Liver (tissue), 9 donors: Measurements from ENCODE around the gene CEP250. TPM values are rescaled to one million over a fixed set of nuclear protein-coding genes. Genes with fewer than 3 reads are reported as not detected.

Experiments used
- DNase-seq: peaks from one replicate; pipeline ENCODE4 v3.0.0-alpha.2; 2017; ENCODE audit warnings: low spot score
- H3K27ac ChIP-seq, 2 donors: one replicate each; pipeline ENCODE4 v1.7.0; 2013; ENCODE audit warnings: inconsistent platforms in 2 of 2, low read length in 2 of 2, control low read depth in 1 of 2, low read depth in 1 of 2, mild to moderate bottlenecking in 1 of 2
- H3K27me3 ChIP-seq, 4 donors: one replicate each; pipeline versions ENCODE4 v1.6.1 to v1.7.0; 2013; ENCODE audit warnings: low read length in 3 of 4, inconsistent platforms in 1 of 4, mild to moderate bottlenecking in 1 of 4, moderate library complexity in 1 of 4; ENCODE audit not compliant: control insufficient read depth in 4 of 4, insufficient read depth in 4 of 4
- H3K36me3 ChIP-seq, 4 donors: one replicate each; pipeline versions ENCODE4 v1.6.1 to v1.7.0; 2013; ENCODE audit warnings: low read length in 3 of 4, mild to moderate bottlenecking in 3 of 4, low read depth in 1 of 4, moderate library complexity in 1 of 4; ENCODE audit not compliant: control insufficient read depth in 4 of 4, insufficient read depth in 3 of 4
- H3K4me1 ChIP-seq, 4 donors: one replicate each; pipeline versions ENCODE4 v1.6.1 to v1.7.0; 2013; ENCODE audit warnings: low read length in 3 of 4, mild to moderate bottlenecking in 3 of 4, moderate library complexity in 1 of 4; ENCODE audit not compliant: control insufficient read depth in 4 of 4, insufficient read depth in 4 of 4
- H3K4me3 ChIP-seq, 3 donors: one replicate each; pipeline versions ENCODE4 v1.6.1 to v1.7.0; 2013; ENCODE audit warnings: low read length in 3 of 3, control low read depth in 1 of 3, low read depth in 1 of 3, mild to moderate bottlenecking in 1 of 3
- H3K9ac ChIP-seq, 2 donors: one replicate each; pipeline ENCODE4 v1.7.0; 2013; ENCODE audit warnings: low read length in 2 of 2, mild to moderate bottlenecking in 2 of 2, moderate library complexity in 2 of 2, control low read depth in 1 of 2, low read depth in 1 of 2
- H3K9me3 ChIP-seq, 4 donors: one replicate each; pipeline versions ENCODE4 v1.6.1 to v1.7.0; 2013; ENCODE audit warnings: low read length in 3 of 4; ENCODE audit not compliant: control insufficient read depth in 4 of 4
- EGR1 ChIP-seq, 2 donors: IDR thresholded peaks; 2 replicates each; pipeline ENCODE4 v1.6.1; 2016 to 2018; ENCODE audit warnings: antibody characterized with exemption in 2 of 2, low read depth in 2 of 2
- GABPA ChIP-seq, 2 donors: IDR thresholded peaks in 1 of 2; conservative IDR thresholded peaks in 1 of 2; 2 replicates each; pipeline ENCODE4 v1.6.1; 2016; ENCODE audit warnings: antibody characterized with exemption in 2 of 2, mild to moderate bottlenecking in 1 of 2, moderate library complexity in 1 of 2
- HNF4A ChIP-seq, 2 donors: conservative IDR thresholded peaks; 2 replicates each; pipeline ENCODE4 v1.6.1; 2016; ENCODE audit warnings: antibody characterized with exemption in 2 of 2, mild to moderate bottlenecking in 2 of 2
- HNF4G ChIP-seq: IDR thresholded peaks from 2 replicates; pipeline ENCODE4 v1.6.1; 2016; ENCODE audit warnings: antibody characterized with exemption
- JUND ChIP-seq, 2 donors: IDR thresholded peaks; 2 replicates each; pipeline ENCODE4 v1.6.1; 2016; ENCODE audit warnings: antibody characterized with exemption in 2 of 2
- RAD21 ChIP-seq, 2 donors: IDR thresholded peaks; 2 replicates each; pipeline ENCODE4 v1.6.1; 2016; ENCODE audit warnings: antibody characterized with exemption in 2 of 2, mild to moderate bottlenecking in 2 of 2
- SP1 ChIP-seq: IDR thresholded peaks from 2 replicates; pipeline ENCODE4 v1.6.1; 2018; ENCODE audit warnings: antibody characterized with exemption, mild to moderate bottlenecking
- TAF1 ChIP-seq: conservative IDR thresholded peaks from 2 replicates; pipeline ENCODE4 v1.6.1; 2016; ENCODE audit warnings: antibody characterized with exemption, mild to moderate bottlenecking
- YY1 ChIP-seq: IDR thresholded peaks from 2 replicates; pipeline ENCODE4 v1.6.1; 2016; ENCODE audit warnings: antibody characterized with exemption, mild to moderate bottlenecking
- WGBS: extraction: QIAGEN DNeasy Blood & Tissue Kit; methylation state at CpG from one replicate; pipeline ENCODE4 v1.1.7; 2013; 5-methylcytosine and 5-hydroxymethylcytosine counted together
- polyA plus RNA-seq, 2 donors: library from polyadenylated mRNA; stranded (reverse) in 1 of 2; unstranded in 1 of 2; fragments of 200-250 nt in 1 of 2; fragments of >200 nt in 1 of 2; fragmentation: Nextera tagmentation in 1 of 2; extraction: Ambion mirVana in 1 of 2; gene quantifications; one replicate each; pipeline versions ENCODE4 v1.2.1 to v1.2.3, GENCODE V29; 2013 to 2015
- total RNA-seq, 2 donors: library from RNA; depleted of rRNA; stranded (reverse); fragments of >200 nt; gene quantifications; one replicate each; pipeline ENCODE4 v1.2.3, GENCODE V29; 2014
- TF ChIP-seq, protein P1 (sequence below): fragments of 150-350 bp; IDR thresholded peaks from 2 replicates; pipeline ENCODE4 v1.5.1; 2017; ENCODE audit warnings: improper control_type of control experiment, low read depth, low read length; ENCODE audit not compliant: missing input control
- TF ChIP-seq, protein P2 (sequence below): IDR thresholded peaks from 2 replicates; pipeline ENCODE4 v1.6.1; 2016; ENCODE audit warnings: antibody characterized with exemption, mild to moderate bottlenecking
- donor health status: healthy.
- donor health status: healthy.
- donor health status: healthy.
- donor health status: healthy.
- donor health status: healthy.

The CEP250 gene
- total and polyA plus RNA-seq, 4 donors, result 3.4 to 13.3 (median 8.3) TPM

DNA sequence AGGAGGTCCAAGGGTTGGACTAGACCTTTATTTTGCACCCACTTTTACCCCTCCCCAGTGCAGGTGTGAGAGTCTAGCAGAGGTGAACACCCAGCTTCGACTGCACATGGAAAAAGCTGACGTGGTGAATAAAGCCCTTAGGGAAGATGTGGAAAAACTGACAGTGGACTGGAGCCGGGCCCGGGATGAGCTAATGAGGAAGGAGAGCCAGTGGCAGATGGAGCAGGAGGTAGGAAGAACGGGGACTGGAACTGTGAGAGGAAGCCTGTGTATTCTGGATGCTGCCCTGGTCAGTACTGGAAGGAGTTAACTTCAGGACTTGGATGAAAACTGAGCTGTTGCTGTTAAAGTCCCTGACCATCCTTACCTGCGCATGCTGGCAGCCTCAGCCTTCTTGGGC lies 10.6 kb downstream of the CEP250 start:
- no peak overlapping the region for H3K4me3 ChIP-seq
- no peaks in the 10 kb centered on the region for H3K27me3 ChIP-seq
- 95% methylated on average over 6 of the region's 6 CpGs for WGBS
- H3K27ac ChIP-seq, result no peak overlapping the region
- peaks cover 0 to 7% (median 1%) of the 10 kb centered on the region in 4 donors for H3K4me1 ChIP-seq
- no peak for TF ChIP-seq JUND (IDR thresholded peaks at IDR 0.05)
- TF ChIP-seq TAF1, result no peak
- TF ChIP-seq YY1, result no peak
- TF ChIP-seq RAD21 (IDR thresholded peaks at IDR 0.05), result no peak
- TF ChIP-seq, protein P1, sequence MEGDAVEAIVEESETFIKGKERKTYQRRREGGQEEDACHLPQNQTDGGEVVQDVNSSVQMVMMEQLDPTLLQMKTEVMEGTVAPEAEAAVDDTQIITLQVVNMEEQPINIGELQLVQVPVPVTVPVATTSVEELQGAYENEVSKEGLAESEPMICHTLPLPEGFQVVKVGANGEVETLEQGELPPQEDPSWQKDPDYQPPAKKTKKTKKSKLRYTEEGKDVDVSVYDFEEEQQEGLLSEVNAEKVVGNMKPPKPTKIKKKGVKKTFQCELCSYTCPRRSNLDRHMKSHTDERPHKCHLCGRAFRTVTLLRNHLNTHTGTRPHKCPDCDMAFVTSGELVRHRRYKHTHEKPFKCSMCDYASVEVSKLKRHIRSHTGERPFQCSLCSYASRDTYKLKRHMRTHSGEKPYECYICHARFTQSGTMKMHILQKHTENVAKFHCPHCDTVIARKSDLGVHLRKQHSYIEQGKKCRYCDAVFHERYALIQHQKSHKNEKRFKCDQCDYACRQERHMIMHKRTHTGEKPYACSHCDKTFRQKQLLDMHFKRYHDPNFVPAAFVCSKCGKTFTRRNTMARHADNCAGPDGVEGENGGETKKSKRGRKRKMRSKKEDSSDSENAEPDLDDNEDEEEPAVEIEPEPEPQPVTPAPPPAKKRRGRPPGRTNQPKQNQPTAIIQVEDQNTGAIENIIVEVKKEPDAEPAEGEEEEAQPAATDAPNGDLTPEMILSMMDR, result no peak
- no peak for TF ChIP-seq EGR1 (IDR thresholded peaks at IDR 0.05; ENCODE audit: low read depth in 2 of 2)
- DNase-seq, result no peak
- H3K9ac ChIP-seq, result no peak overlapping the region
- H3K9me3 ChIP-seq, result no peaks in the 10 kb centered on the region
- H3K36me3 ChIP-seq, result peaks cover 0 to 16% (median 11%) of the 10 kb centered on the region in 4 donors

DNA sequence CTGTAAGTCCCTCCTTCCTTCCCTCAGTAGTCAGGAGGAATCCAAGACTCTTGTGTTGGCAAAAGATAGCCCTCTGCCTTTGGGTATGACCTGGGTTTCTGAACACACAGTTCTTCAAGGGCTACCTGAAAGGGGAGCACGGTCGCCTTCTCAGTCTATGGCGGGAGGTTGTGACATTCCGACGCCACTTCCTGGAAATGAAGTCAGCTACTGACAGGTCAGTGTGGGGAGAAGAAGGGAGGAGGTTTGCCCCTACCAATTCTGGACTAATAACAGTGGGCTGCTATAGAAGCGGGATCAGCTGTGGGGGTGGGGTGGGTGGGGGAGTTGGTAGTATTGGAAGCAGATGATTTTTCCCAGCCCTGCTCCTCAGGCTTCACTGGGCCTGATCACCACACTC lies 11.5 kb downstream of the CEP250 start:
- TF ChIP-seq, protein P2, sequence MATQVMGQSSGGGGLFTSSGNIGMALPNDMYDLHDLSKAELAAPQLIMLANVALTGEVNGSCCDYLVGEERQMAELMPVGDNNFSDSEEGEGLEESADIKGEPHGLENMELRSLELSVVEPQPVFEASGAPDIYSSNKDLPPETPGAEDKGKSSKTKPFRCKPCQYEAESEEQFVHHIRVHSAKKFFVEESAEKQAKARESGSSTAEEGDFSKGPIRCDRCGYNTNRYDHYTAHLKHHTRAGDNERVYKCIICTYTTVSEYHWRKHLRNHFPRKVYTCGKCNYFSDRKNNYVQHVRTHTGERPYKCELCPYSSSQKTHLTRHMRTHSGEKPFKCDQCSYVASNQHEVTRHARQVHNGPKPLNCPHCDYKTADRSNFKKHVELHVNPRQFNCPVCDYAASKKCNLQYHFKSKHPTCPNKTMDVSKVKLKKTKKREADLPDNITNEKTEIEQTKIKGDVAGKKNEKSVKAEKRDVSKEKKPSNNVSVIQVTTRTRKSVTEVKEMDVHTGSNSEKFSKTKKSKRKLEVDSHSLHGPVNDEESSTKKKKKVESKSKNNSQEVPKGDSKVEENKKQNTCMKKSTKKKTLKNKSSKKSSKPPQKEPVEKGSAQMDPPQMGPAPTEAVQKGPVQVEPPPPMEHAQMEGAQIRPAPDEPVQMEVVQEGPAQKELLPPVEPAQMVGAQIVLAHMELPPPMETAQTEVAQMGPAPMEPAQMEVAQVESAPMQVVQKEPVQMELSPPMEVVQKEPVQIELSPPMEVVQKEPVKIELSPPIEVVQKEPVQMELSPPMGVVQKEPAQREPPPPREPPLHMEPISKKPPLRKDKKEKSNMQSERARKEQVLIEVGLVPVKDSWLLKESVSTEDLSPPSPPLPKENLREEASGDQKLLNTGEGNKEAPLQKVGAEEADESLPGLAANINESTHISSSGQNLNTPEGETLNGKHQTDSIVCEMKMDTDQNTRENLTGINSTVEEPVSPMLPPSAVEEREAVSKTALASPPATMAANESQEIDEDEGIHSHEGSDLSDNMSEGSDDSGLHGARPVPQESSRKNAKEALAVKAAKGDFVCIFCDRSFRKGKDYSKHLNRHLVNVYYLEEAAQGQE, result no peak
- TF ChIP-seq GABPA (IDR thresholded peaks at IDR 0.05 in 1 of 2, conservative IDR thresholded peaks at IDR 0.05 in 1 of 2), result no peak
- peaks cover 0 to 17% (median 11%) of the 10 kb centered on the region in 4 donors for H3K36me3 ChIP-seq
- H3K9me3 ChIP-seq, result no peaks in the 10 kb centered on the region
- DNase-seq, result no peak
- WGBS, result 93% methylated on average over 6 of the region's 6 CpGs
- H3K27ac ChIP-seq, result no peak overlapping the region
- peaks cover 0 to 7% (median 1%) of the 10 kb centered on the region in 4 donors for H3K4me1 ChIP-seq
- H3K9ac ChIP-seq, result no peak overlapping the region
- no peak overlapping the region for H3K4me3 ChIP-seq
- H3K27me3 ChIP-seq, result no peaks in the 10 kb centered on the region

DNA sequence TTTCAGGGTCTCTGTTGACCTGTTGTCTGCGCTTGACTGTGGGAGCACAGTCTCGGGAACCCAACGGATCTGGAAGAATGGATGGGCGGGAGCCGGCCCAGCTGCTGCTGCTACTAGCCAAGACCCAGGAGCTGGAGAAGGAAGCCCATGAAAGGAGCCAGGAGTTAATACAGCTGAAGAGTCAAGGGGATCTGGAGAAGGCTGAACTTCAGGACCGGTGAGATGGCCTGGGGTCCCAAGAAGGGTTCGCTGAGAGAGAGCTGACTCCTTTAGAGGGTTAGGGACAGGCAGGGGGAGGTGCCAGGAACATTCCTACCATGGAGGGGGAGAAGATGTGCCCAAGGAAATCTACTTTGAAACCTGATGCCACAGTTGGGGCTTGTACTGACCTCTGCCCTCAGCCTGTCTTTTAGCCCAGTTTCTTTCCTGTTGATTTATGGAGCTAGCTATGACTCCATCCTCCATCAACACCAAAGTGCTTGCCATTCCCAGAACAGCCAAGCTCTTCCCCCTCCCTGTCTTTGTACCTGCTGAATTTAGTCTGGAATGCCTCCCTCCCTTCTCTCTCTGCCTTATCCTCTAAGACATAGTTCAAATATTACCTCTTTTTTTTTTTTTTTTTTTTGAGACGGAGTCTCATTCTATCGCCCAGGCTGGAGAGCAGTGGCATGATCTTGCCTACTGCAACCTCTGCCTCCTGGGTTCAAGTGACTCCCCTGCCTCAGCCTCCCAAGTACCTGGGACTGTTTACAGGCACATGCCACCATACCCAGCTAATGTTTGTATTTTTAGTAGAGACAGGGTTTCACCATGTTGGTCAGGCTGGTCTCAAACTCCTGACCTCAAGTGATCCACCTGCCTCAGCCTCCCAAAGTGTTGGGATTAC lies 12.2 kb downstream of the CEP250 start:
- no peak overlapping the region for H3K9ac ChIP-seq
- H3K4me1 ChIP-seq, result peaks cover 0 to 7% (median 1%) of the 10 kb centered on the region in 4 donors
- no peaks in the 10 kb centered on the region for H3K9me3 ChIP-seq
- DNase-seq, result no peak
- WGBS, result 91% methylated on average over 9 of the region's 9 CpGs
- peaks cover 0 to 17% (median 9%) of the 10 kb centered on the region in 4 donors for H3K36me3 ChIP-seq
- H3K4me3 ChIP-seq, result no peak overlapping the region
- no peak overlapping the region for H3K27ac ChIP-seq
- TF ChIP-seq SP1 (peak; percentile 30), HNF4A (conservative IDR thresholded peaks at IDR 0.05) (peak; percentile 12 to 48), HNF4G (no peak)
- no peaks in the 10 kb centered on the region for H3K27me3 ChIP-seq
